Astrocyte of the cerebellum (primary cell): ENCODE data around the gene RBMS1.

Source experiments
- DNase-seq: peaks from one replicate; pipeline ENCODE4 v3.0.0-alpha.2; 2011; ENCODE audit warnings: low read depth
- H3K4me3 ChIP-seq: 2 replicates; pipeline ENCODE4 v1.5.1; 2011; ENCODE audit warnings: mild to moderate bottlenecking, low read depth, low read length, moderate library complexity
- CTCF ChIP-seq: IDR thresholded peaks from 2 replicates; pipeline ENCODE4 v1.5.1; 2012; ENCODE audit warnings: low read length, low read depth, moderate library complexity, mild to moderate bottlenecking; ENCODE audit errors: missing control alignments
- in situ Hi-C: cut with HindIII; loops from 2 replicates; pipeline ENCODE4 v1.10.0; 2017; ENCODE audit warnings: low sequenced_read_pairs

The RBMS1 gene

GRCh38 chr2:160245614-160246155 lies 247.9 kb downstream of the RBMS1 start:
- no peak overlapping the region for H3K4me3 ChIP-seq
- in situ Hi-C loops: no loop called here
- TF ChIP-seq CTCF: no peak
- DNase-seq: no peak

GRCh38 chr2:160242893-160243564 lies 250.6 kb downstream of the RBMS1 start:
- TF ChIP-seq CTCF: no peak
- DNase-seq: no peak
- in situ Hi-C loops: no loop called here
- no peak overlapping the region for H3K4me3 ChIP-seq

GRCh38 chr2:160241251-160242137 lies 252.1 kb downstream of the RBMS1 start:
- DNase-seq: no peak

GRCh38 chr2:160239436-160239835 lies 254.2 kb downstream of the RBMS1 start:
- TF ChIP-seq CTCF: no peak
- in situ Hi-C loops: no loop called here
- H3K4me3 ChIP-seq: no peak overlapping the region
- no peak for DNase-seq

More at GRCh38 chr2:160241251-160242137, 252.1 kb downstream of the RBMS1 start:
- in situ Hi-C loops: no loop called here
- H3K4me3 ChIP-seq: no peak overlapping the region
- no peak for TF ChIP-seq CTCF

- in situ Hi-C loops: no loop called here
- no peak for DNase-seq
- no peak for TF ChIP-seq CTCF
- H3K4me3 ChIP-seq: no peak overlapping the region
These were observed 255.2 kb downstream of the RBMS1 start for GRCh38 chr2:160238392-160238791.

GRCh38 chr2:160232905-160233475 lies 260.6 kb downstream of the RBMS1 start:
- in situ Hi-C loops: no loop called here
- no peak overlapping the region for H3K4me3 ChIP-seq
- no peak for TF ChIP-seq CTCF
- no peak for DNase-seq
